Central memory CD8-positive, alpha-beta T cell (primary cell): ENCODE measurements around the gene CNTLN.
"Not testable (repeated sequence)": the region's sequence is repeated elsewhere in the genome, so short reads cannot be mapped to it uniquely, and the experiment has no call there.

ENCODE experiments used
- ATAC-seq: fragments of 150-1000 bp; cut with Tn5 transposase; replicated peaks from 2 replicates; pipeline ENCODE4 v1.10.0; 2022; ENCODE audit warnings: mild to moderate bottlenecking, moderate FRiP score, moderate number of reproducible peaks; ENCODE audit not compliant: poor library complexity, severe bottlenecking; ENCODE audit errors: extremely low read depth
- DNase-seq, 2 donors: peaks; one replicate each; pipeline ENCODE4 v3.0.0; 2021; ENCODE audit warnings: low spot score in 2 of 2
- H3K27ac Mint-ChIP-seq: one replicate; pipeline ENCODE4 v1.8.0; 2022; ENCODE audit warnings: low read depth, mild to moderate bottlenecking, moderate library complexity, mixed read lengths
- H3K27me3 Mint-ChIP-seq: one replicate; pipeline ENCODE4 v1.8.0; 2022; ENCODE audit warnings: mixed read lengths
- H3K36me3 Mint-ChIP-seq: one replicate; pipeline ENCODE4 v1.8.0; 2022; ENCODE audit warnings: mild to moderate bottlenecking, moderate library complexity, mixed read lengths; ENCODE audit not compliant: insufficient read depth
- H3K4me1 Mint-ChIP-seq: one replicate; pipeline ENCODE4 v1.8.0; 2022; ENCODE audit warnings: mixed read lengths
- H3K4me3 Mint-ChIP-seq: one replicate; pipeline ENCODE4 v1.8.0; 2022; ENCODE audit warnings: mild to moderate bottlenecking, moderate library complexity, mixed read lengths
- H3K9me3 Mint-ChIP-seq: one replicate; pipeline ENCODE4 v1.8.0; 2022; ENCODE audit warnings: mixed read lengths

Gene CNTLN

GRCh38 chr9:17280350-17281012, 145.6 kb downstream of the CNTLN start:
- Mint-ChIP-seq H3K4me3 (no peak overlapping the region), H3K27ac (no peak overlapping the region), H3K4me1 (no peaks in the 10 kb centered on the region), H3K36me3 (no peaks in the 10 kb centered on the region), H3K27me3 (no peaks in the 10 kb centered on the region), H3K9me3 (peaks cover 21% of the 10 kb centered on the region)
- DNase-seq (no peak), ATAC-seq (no peak)

- not testable (repeated sequence) for H3K4me1 Mint-ChIP-seq, H3K36me3 Mint-ChIP-seq, H3K27ac Mint-ChIP-seq
Measured at GRCh38 chr9:17290673-17291072, 155.8 kb downstream of the CNTLN start.

GRCh38 chr9:17291766-17292165, 156.9 kb downstream of the CNTLN start:
- Mint-ChIP-seq H3K4me1 (no peaks in the 10 kb centered on the region), H3K27ac (no peak overlapping the region), H3K27me3 (no peaks in the 10 kb centered on the region), H3K9me3 (peaks cover 12% of the 10 kb centered on the region), H3K4me3 (no peak overlapping the region), H3K36me3 (no peaks in the 10 kb centered on the region)
- no peak for DNase-seq
- no peak for ATAC-seq

More at GRCh38 chr9:17290673-17291072, 155.8 kb downstream of the CNTLN start:
- H3K9me3 Mint-ChIP-seq, H3K27me3 Mint-ChIP-seq, ATAC-seq, DNase-seq, H3K4me3 Mint-ChIP-seq: not testable (repeated sequence)

- Mint-ChIP-seq H3K36me3 (no peaks in the 10 kb centered on the region), H3K9me3 (peaks cover 13% of the 10 kb centered on the region), H3K4me1 (no peaks in the 10 kb centered on the region), H3K27me3 (no peaks in the 10 kb centered on the region), H3K4me3 (no peak overlapping the region), H3K27ac (no peak overlapping the region)
- ATAC-seq, result no peak
- DNase-seq, result no peak
Measured at GRCh38 chr9:17293685-17294084, 158.8 kb downstream of the CNTLN start.

- DNase-seq (no peak), ATAC-seq (no peak)
- Mint-ChIP-seq H3K27ac (no peak overlapping the region), H3K9me3 (peaks cover 13% of the 10 kb centered on the region), H3K4me3 (no peak overlapping the region), H3K27me3 (no peaks in the 10 kb centered on the region), H3K4me1 (no peaks in the 10 kb centered on the region), H3K36me3 (no peaks in the 10 kb centered on the region)
Measured at GRCh38 chr9:17294822-17295624, 160.2 kb downstream of the CNTLN start.

GRCh38 chr9:17315341-17315740, 180.5 kb downstream of the CNTLN start:
- Mint-ChIP-seq H3K4me3 (no peak overlapping the region), H3K27ac (no peak overlapping the region), H3K9me3 (peaks cover 35% of the 10 kb centered on the region), H3K4me1 (no peaks in the 10 kb centered on the region), H3K27me3 (no peaks in the 10 kb centered on the region), H3K36me3 (no peaks in the 10 kb centered on the region)
- DNase-seq (no peak), ATAC-seq (no peak)

GRCh38 chr9:17318821-17319320, 184.0 kb downstream of the CNTLN start:
- ATAC-seq, result no peak
- Mint-ChIP-seq H3K9me3 (peaks cover 34% of the 10 kb centered on the region), H3K27ac (no peak overlapping the region), H3K36me3 (no peaks in the 10 kb centered on the region), H3K4me1 (no peaks in the 10 kb centered on the region), H3K27me3 (no peaks in the 10 kb centered on the region), H3K4me3 (no peak overlapping the region)
- no peak for DNase-seq

GRCh38 chr9:17319864-17320263, 185.0 kb downstream of the CNTLN start:
- H3K9me3 Mint-ChIP-seq, result peaks cover 33% of the 10 kb centered on the region
- ATAC-seq (no peak), DNase-seq (no peak)
- no peaks in the 10 kb centered on the region for H3K4me1 Mint-ChIP-seq
- no peak overlapping the region for H3K27ac Mint-ChIP-seq
- no peaks in the 10 kb centered on the region for H3K27me3 Mint-ChIP-seq
- H3K36me3 Mint-ChIP-seq, result no peaks in the 10 kb centered on the region
- H3K4me3 Mint-ChIP-seq, result no peak overlapping the region

- Mint-ChIP-seq H3K9me3 (peaks cover 10% of the 10 kb centered on the region), H3K4me1 (no peaks in the 10 kb centered on the region), H3K36me3 (no peaks in the 10 kb centered on the region), H3K27me3 (no peaks in the 10 kb centered on the region), H3K4me3 (no peak overlapping the region), H3K27ac (no peak overlapping the region)
- DNase-seq (no peak), ATAC-seq (no peak)
Measured at GRCh38 chr9:17322882-17323864, 188.3 kb downstream of the CNTLN start.

- no peak for ATAC-seq
- Mint-ChIP-seq H3K36me3 (no peaks in the 10 kb centered on the region), H3K9me3 (no peaks in the 10 kb centered on the region), H3K4me1 (no peaks in the 10 kb centered on the region), H3K27ac (no peak overlapping the region), H3K27me3 (no peaks in the 10 kb centered on the region), H3K4me3 (no peak overlapping the region)
- DNase-seq, result no peak
Measured at GRCh38 chr9:17328331-17328730, 193.5 kb downstream of the CNTLN start.

GRCh38 chr9:17330097-17330496, 195.3 kb downstream of the CNTLN start:
- Mint-ChIP-seq H3K4me3 (no peak overlapping the region), H3K27ac (no peak overlapping the region), H3K36me3 (no peaks in the 10 kb centered on the region), H3K9me3 (no peaks in the 10 kb centered on the region), H3K4me1 (no peaks in the 10 kb centered on the region), H3K27me3 (no peaks in the 10 kb centered on the region)
- ATAC-seq, result no peak
- no peak for DNase-seq

- no peak for ATAC-seq
- H3K4me3 Mint-ChIP-seq, result no peak overlapping the region
- H3K9me3 Mint-ChIP-seq, result no peaks in the 10 kb centered on the region
- no peak for DNase-seq
- no peaks in the 10 kb centered on the region for H3K4me1 Mint-ChIP-seq
- no peak overlapping the region for H3K27ac Mint-ChIP-seq
- no peaks in the 10 kb centered on the region for H3K27me3 Mint-ChIP-seq
- no peaks in the 10 kb centered on the region for H3K36me3 Mint-ChIP-seq
Measured at GRCh38 chr9:17332115-17332514, 197.3 kb downstream of the CNTLN start.
